Measurements from ENCODE around the gene NMNAT2.

DNA sequence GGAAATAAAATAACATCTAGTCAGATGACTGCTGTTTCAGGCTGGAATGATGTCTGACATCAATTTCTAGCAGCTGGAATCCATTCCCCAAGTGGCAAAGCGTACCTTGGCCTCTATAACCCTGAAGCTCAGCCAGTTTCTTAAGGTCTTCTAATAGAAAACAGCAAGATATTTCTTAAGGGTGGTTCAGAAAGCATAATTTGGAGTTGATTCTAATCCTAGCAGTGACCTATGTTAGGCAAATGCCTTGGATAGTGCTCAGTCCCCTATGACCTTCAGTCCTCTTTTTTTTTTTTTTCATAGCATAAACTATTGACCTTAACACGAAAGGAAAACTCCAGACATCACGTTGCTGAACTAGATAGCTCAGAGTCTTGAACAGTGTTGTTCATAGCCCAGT lies 175.6 kb downstream of the NMNAT2 start:
- TF ChIP-seq TAF1 (IDR thresholded peaks at IDR 0.05; ENCODE audit: borderline replicate concordance, insufficient read depth, low read length) (no peak), POLR2AphosphoS5 (IDR thresholded peaks at IDR 0.05; ENCODE audit: low read depth, low read length) (no peak), SIN3A (IDR thresholded peaks at IDR 0.05; ENCODE audit: borderline replicate concordance, insufficient read depth, low read length) (no peak)

Data from PFSK-1 (cell line).